Measurements from ENCODE around the gene XYLT1.

DNA sequence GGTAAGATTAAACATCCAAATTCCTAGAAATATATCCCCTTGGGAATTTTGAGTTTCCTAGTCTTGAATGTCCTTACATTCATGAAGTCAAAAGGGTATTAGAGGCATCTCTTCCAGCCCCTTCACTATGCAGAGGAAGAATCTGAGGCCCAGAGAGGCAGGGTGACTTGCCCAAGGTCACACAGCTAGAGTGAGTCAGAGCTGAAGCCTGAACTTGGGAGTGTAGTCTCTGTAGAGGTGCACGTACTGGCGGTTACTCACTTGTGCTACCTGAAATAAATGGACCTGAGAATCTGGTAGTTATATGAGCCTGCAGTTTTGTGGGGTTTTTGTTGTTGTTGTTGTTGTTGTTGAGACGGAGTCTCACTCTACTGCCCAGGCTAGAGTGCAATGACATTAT lies 164.0 kb downstream of the XYLT1 start:
- TF ChIP-seq, protein P1, sequence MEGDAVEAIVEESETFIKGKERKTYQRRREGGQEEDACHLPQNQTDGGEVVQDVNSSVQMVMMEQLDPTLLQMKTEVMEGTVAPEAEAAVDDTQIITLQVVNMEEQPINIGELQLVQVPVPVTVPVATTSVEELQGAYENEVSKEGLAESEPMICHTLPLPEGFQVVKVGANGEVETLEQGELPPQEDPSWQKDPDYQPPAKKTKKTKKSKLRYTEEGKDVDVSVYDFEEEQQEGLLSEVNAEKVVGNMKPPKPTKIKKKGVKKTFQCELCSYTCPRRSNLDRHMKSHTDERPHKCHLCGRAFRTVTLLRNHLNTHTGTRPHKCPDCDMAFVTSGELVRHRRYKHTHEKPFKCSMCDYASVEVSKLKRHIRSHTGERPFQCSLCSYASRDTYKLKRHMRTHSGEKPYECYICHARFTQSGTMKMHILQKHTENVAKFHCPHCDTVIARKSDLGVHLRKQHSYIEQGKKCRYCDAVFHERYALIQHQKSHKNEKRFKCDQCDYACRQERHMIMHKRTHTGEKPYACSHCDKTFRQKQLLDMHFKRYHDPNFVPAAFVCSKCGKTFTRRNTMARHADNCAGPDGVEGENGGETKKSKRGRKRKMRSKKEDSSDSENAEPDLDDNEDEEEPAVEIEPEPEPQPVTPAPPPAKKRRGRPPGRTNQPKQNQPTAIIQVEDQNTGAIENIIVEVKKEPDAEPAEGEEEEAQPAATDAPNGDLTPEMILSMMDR (IDR thresholded peaks at IDR 0.05): no peak
- TF ChIP-seq JUND (IDR thresholded peaks at IDR 0.05) (no peak), TEAD4 (IDR thresholded peaks at IDR 0.05; ENCODE audit: borderline replicate concordance, insufficient read depth) (no peak), SIN3A (IDR thresholded peaks at IDR 0.05; ENCODE audit: borderline replicate concordance, low read depth, low read length) (no peak), TAF1 (IDR thresholded peaks at IDR 0.05; ENCODE audit: borderline replicate concordance, low read depth, low read length) (no peak), POLR2AphosphoS5 (IDR thresholded peaks at IDR 0.05; ENCODE audit: low read depth, low read length) (no peak), SMC3 (IDR thresholded peaks at IDR 0.05; ENCODE audit: low read depth, low read length) (no peak), YY1 (IDR thresholded peaks at IDR 0.05; ENCODE audit: low read depth) (no peak), FOXJ3 (CRISPR knock-in tag; IDR thresholded peaks at IDR 0.05) (no peak), EP300 (IDR thresholded peaks at IDR 0.05; ENCODE audit: borderline replicate concordance in 1 of 2, low read depth in 1 of 2, low read length in 1 of 2) (no peak)
- TF ChIP-seq, protein P2, sequence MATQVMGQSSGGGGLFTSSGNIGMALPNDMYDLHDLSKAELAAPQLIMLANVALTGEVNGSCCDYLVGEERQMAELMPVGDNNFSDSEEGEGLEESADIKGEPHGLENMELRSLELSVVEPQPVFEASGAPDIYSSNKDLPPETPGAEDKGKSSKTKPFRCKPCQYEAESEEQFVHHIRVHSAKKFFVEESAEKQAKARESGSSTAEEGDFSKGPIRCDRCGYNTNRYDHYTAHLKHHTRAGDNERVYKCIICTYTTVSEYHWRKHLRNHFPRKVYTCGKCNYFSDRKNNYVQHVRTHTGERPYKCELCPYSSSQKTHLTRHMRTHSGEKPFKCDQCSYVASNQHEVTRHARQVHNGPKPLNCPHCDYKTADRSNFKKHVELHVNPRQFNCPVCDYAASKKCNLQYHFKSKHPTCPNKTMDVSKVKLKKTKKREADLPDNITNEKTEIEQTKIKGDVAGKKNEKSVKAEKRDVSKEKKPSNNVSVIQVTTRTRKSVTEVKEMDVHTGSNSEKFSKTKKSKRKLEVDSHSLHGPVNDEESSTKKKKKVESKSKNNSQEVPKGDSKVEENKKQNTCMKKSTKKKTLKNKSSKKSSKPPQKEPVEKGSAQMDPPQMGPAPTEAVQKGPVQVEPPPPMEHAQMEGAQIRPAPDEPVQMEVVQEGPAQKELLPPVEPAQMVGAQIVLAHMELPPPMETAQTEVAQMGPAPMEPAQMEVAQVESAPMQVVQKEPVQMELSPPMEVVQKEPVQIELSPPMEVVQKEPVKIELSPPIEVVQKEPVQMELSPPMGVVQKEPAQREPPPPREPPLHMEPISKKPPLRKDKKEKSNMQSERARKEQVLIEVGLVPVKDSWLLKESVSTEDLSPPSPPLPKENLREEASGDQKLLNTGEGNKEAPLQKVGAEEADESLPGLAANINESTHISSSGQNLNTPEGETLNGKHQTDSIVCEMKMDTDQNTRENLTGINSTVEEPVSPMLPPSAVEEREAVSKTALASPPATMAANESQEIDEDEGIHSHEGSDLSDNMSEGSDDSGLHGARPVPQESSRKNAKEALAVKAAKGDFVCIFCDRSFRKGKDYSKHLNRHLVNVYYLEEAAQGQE (IDR thresholded peaks at IDR 0.05; ENCODE audit: low read depth, low read length): no peak
- TF ChIP-seq, protein P3, sequence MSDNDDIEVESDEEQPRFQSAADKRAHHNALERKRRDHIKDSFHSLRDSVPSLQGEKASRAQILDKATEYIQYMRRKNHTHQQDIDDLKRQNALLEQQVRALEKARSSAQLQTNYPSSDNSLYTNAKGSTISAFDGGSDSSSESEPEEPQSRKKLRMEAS (IDR thresholded peaks at IDR 0.05; ENCODE audit: low read depth): no peak

Measured in SK-N-SH (cell line).